K562 (cell line): Measurements from ENCODE around the gene FASN. TPM values are rescaled to one million over a fixed set of nuclear protein-coding genes. Genes with fewer than 3 reads are reported as not detected.
A peak's percentile ranks its signal among the peaks of the same experiment; 100 is the strongest.

Experiments used
- C11orf30 ChIP-seq: fragments of 450-650 bp; IDR thresholded peaks from 2 replicates; pipeline ENCODE4 v1.6.1; 2016; ENCODE audit warnings: low read depth, mild to moderate bottlenecking
- CREB5 ChIP-seq: fragments of 250-450 bp; sonication (Bioruptor Pico); IDR thresholded peaks from 2 replicates; pipeline ENCODE4 v1.5.0; 2020; ENCODE audit warnings: mild to moderate bottlenecking
- CTCF ChIP-seq, 3 experiments: IDR thresholded peaks in 2 of 3; conservative IDR thresholded peaks in 1 of 3; 2 replicates each; pipeline ENCODE4 v1.5.1; 2011 to 2012; ENCODE audit warnings: low read length in 3 of 3, mild to moderate bottlenecking in 3 of 3, control low read depth in 2 of 3, improper control_type of control experiment in 1 of 3, inconsistent platforms in 1 of 3, low read depth in 1 of 3, mixed read lengths in 1 of 3, moderate library complexity in 1 of 3; ENCODE audit not compliant: insufficient read depth in 2 of 3
- DIDO1 ChIP-seq: fragments of 450-650 bp; IDR thresholded peaks from 2 replicates; pipeline ENCODE4 v1.6.1; 2016; ENCODE audit warnings: low read depth, missing biosample characterization, missing genetic modification characterization
- E2F8 ChIP-seq: fragments of 450-650 bp; IDR thresholded peaks from 2 replicates; pipeline ENCODE4 v1.7.1; 2018; ENCODE audit warnings: mild to moderate bottlenecking, low read depth; ENCODE audit not compliant: partially characterized antibody
- ETS2 ChIP-seq: IDR thresholded peaks from 2 replicates; pipeline ENCODE4 v1.6.1; 2016; ENCODE audit warnings: borderline replicate concordance, missing genetic modification characterization, mild to moderate bottlenecking, moderate library complexity, missing compliant biosample characterization; ENCODE audit not compliant: poor library complexity, severe bottlenecking
- FOS ChIP-seq: IDR thresholded peaks from 3 replicates; pipeline ENCODE4 v1.6.1; 2011; ENCODE audit not compliant: insufficient read length; ENCODE audit errors: extremely low read depth
- HSF4 ChIP-seq: fragments of 250-450 bp; sonication (Bioruptor Pico); IDR thresholded peaks from 2 replicates; pipeline ENCODE4 v2.1.2; 2022; ENCODE audit warnings: mild to moderate bottlenecking, moderate library complexity, borderline replicate concordance
- MCM5 ChIP-seq: fragments of 450-650 bp; IDR thresholded peaks from 2 replicates; pipeline ENCODE4 v1.6.1; 2016; ENCODE audit warnings: low read depth
- MYNN ChIP-seq, 2 experiments: sonication (generic); formaldehyde crosslinking in 1 of 2; IDR thresholded peaks; 2 replicates each; pipeline versions ENCODE4 v1.5.0 to v1.6.1; 2016 to 2020; ENCODE audit warnings: antibody characterized with exemption in 1 of 2, missing genetic modification reagents in 1 of 2
- POLR2AphosphoS5 ChIP-seq: IDR thresholded peaks from 2 replicates; pipeline ENCODE4 v1.6.1; 2011; ENCODE audit warnings: mild to moderate bottlenecking, low read depth, low read length, moderate library complexity; ENCODE audit not compliant: control insufficient read depth, insufficient read depth
- POLR2B ChIP-seq: fragments of 450-650 bp; IDR thresholded peaks from 2 replicates; pipeline ENCODE4 v1.6.1; 2018; ENCODE audit warnings: low read depth; ENCODE audit not compliant: partially characterized antibody
- SNRNP70 ChIP-seq: fragments of 200-400 bp; formaldehyde crosslinking; optimal IDR thresholded peaks from 2 replicates; pipeline ENCODE3; 2017; ENCODE audit warnings: low read depth, low read length
- TCF7L2 ChIP-seq: fragments of 150-350 bp; IDR thresholded peaks from 2 replicates; pipeline ENCODE4 v1.6.1; 2016; ENCODE audit warnings: low read depth, mild to moderate bottlenecking, low read length, moderate library complexity
- TFAM ChIP-seq: fragments of 250-450 bp; sonication (Bioruptor Pico); conservative IDR thresholded peaks from 2 replicates; pipeline ENCODE4 v1.5.0; 2021; ENCODE audit warnings: mild to moderate bottlenecking, moderate library complexity
- U2AF2 ChIP-seq: fragments of 200-400 bp; formaldehyde crosslinking; optimal IDR thresholded peaks from 2 replicates; pipeline ENCODE3; 2017; ENCODE audit warnings: low read depth, mild to moderate bottlenecking, low read length
- ZFP1 ChIP-seq: fragments of 450-650 bp; formaldehyde crosslinking; IDR thresholded peaks from 2 replicates; pipeline ENCODE4 v1.4.0; 2020; ENCODE audit warnings: mild to moderate bottlenecking, mixed read lengths
- ZKSCAN1 ChIP-seq: fragments of 150-350 bp; IDR thresholded peaks from 2 replicates; pipeline ENCODE4 v1.6.1; 2016; ENCODE audit warnings: low read depth, low read length
- ZNF507 ChIP-seq: conservative IDR thresholded peaks from 2 replicates; pipeline ENCODE4 v1.6.1; 2017; ENCODE audit warnings: missing genetic modification characterization, missing compliant biosample characterization
- ZNF778 ChIP-seq: fragments of 450-650 bp; formaldehyde crosslinking; IDR thresholded peaks from 2 replicates; pipeline ENCODE4 v1.4.0; 2020; ENCODE audit warnings: mild to moderate bottlenecking, moderate library complexity
- polyA plus RNA-seq, 8 experiments: library from polyadenylated mRNA; depleted of rRNA in 4 of 8; stranded (reverse) in 5 of 8; unstranded in 3 of 8; fragments of >200 nt; fragmentation: Nextera tagmentation in 2 of 8; fragmentation: Illumina TruSeq in 1 of 8; extraction: Ambion mirVana in 2 of 8; extraction: Trizol in 1 of 8; gene quantifications; 2 replicates each; pipeline versions ENCODE4 v1.2.1 to v1.2.3, GENCODE V29; 2011 to 2014; ENCODE audit warnings: inconsistent platforms in 1 of 8, missing spikeins in 1 of 8
- total RNA-seq, 7 experiments: library from RNA; depleted of rRNA in 6 of 7; stranded (reverse); fragments of >200 nt in 6 of 7; fragmentation: Illumina TruSeq in 2 of 7; extraction: Trizol in 2 of 7; gene quantifications; 2 replicates each; pipeline versions ENCODE4 v1.2.1 to v1.2.3, GENCODE V29; 2011 to 2021; ENCODE audit warnings: low replicate concordance in 1 of 7
- TF ChIP-seq, protein P1 (sequence below): fragments of 450-650 bp; IDR thresholded peaks from 2 replicates; pipeline ENCODE4 v1.6.1; 2016; ENCODE audit warnings: antibody characterized with exemption

The FASN gene
- total and polyA plus RNA-seq, 9 of the 15 experiments (the other 6 are each of a cell fraction or from before 2014, with no cell fraction given): 0.15 to 663 (median 49.9) TPM

GRCh38 chr17:82077617-82078358 lies 20.2 kb downstream of the FASN start (continued):
- peak; percentile 60 for TF ChIP-seq E2F8
- TF ChIP-seq ZNF507: no peak
- TF ChIP-seq, protein P1, sequence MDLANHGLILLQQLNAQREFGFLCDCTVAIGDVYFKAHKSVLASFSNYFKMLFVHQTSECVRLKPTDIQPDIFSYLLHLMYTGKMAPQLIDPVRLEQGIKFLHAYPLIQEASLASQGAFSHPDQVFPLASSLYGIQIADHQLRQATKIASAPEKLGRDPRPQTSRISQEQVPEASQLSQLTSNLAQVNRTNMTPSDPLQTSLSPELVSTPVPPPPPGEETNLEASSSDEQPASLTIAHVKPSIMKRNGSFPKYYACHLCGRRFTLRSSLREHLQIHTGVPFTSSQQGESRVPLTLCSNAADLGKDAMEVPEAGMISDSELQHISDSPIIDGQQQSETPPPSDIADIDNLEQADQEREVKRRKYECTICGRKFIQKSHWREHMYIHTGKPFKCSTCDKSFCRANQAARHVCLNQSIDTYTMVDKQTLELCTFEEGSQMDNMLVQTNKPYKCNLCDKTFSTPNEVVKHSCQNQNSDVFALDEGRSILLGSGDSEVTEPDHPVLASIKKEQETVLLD: no peak
- TF ChIP-seq TCF7L2: no peak
- no peak for TF ChIP-seq HSF4
- TF ChIP-seq CREB5 (CRISPR knock-in tag): no peak
- TF ChIP-seq ETS2: no peak
- no peak for TF ChIP-seq U2AF2
- TF ChIP-seq MCM5: no peak
- TF ChIP-seq FOS: no peak
- TF ChIP-seq ZNF778: no peak
- peak; percentile 70 for TF ChIP-seq POLR2B
- no peak for TF ChIP-seq ZFP1 (CRISPR knock-in tag)
- peak in 2 of 3 experiments; percentile 7 to 29; a peak in 2 of 6 replicates for TF ChIP-seq CTCF (IDR thresholded peaks at IDR 0.05 in 2 of 3, conservative IDR thresholded peaks at IDR 0.05 in 1 of 3; ENCODE audit: insufficient read depth in 2 of 3, low read depth in 1 of 3, low read length in 3 of 3)
- peak; percentile 17; the same call in 1 of the 2 replicates for TF ChIP-seq MYNN (IDR thresholded peaks at IDR 0.05)
- TF ChIP-seq MYNN (CRISPR knock-in tag; IDR thresholded peaks at IDR 0.05): no peak
- TF ChIP-seq C11orf30: no peak
- TF ChIP-seq POLR2AphosphoS5: 0 out of 2 replicates have a peak, but pooled peaks have one; percentile 25
- TF ChIP-seq ZKSCAN1: 0 out of 2 replicates have a peak, but pooled peaks have one; percentile 33
- no peak for TF ChIP-seq DIDO1
- TF ChIP-seq TFAM (CRISPR knock-in tag): no peak
- TF ChIP-seq SNRNP70: no peak
